ENCODE results near the gene NDUFS6. TPM values are rescaled to one million over a fixed set of nuclear protein-coding genes. Genes with fewer than 3 reads are reported as not detected.

NDUFS6 gene
- total RNA-seq, 1 donor from 2014 or later: 35.1 TPM

- H3K36me3 Mint-ChIP-seq (ENCODE audit: unreplicated experiment): no peaks in the 10 kb centered on the region
- peaks cover 21% of the 10 kb centered on the region for H3K27me3 Mint-ChIP-seq (ENCODE audit: unreplicated experiment)
- no peak overlapping the region for H3K27ac Mint-ChIP-seq (ENCODE audit: unreplicated experiment)
- no peak for TF ChIP-seq CTCF (IDR thresholded peaks at IDR 0.05)
- H3K9me3 Mint-ChIP-seq (ENCODE audit: unreplicated experiment): no peaks in the 10 kb centered on the region
- peaks cover 4% of the 10 kb centered on the region for H3K4me1 Mint-ChIP-seq (ENCODE audit: unreplicated experiment)
- H3K4me3 Mint-ChIP-seq (ENCODE audit: unreplicated experiment): no peak overlapping the region
- no peak for DNase-seq (ENCODE audit: extremely low spot score, unreplicated experiment)
These were observed 31.3 kb upstream of the NDUFS6 start for GRCh38 chr5:1769752-1770442.

GRCh38 chr5:1770443-1770802 lies 30.8 kb upstream of the NDUFS6 start:
- H3K4me3 Mint-ChIP-seq (ENCODE audit: unreplicated experiment): no peak overlapping the region
- no peak for DNase-seq (ENCODE audit: extremely low spot score, unreplicated experiment)
- H3K27me3 Mint-ChIP-seq (ENCODE audit: unreplicated experiment): peaks cover 21% of the 10 kb centered on the region
- no peaks in the 10 kb centered on the region for H3K36me3 Mint-ChIP-seq (ENCODE audit: unreplicated experiment)
- no peak overlapping the region for H3K27ac Mint-ChIP-seq (ENCODE audit: unreplicated experiment)
- no peak for TF ChIP-seq CTCF (IDR thresholded peaks at IDR 0.05)
- peaks cover 4% of the 10 kb centered on the region for H3K4me1 Mint-ChIP-seq (ENCODE audit: unreplicated experiment)
- H3K9me3 Mint-ChIP-seq (ENCODE audit: unreplicated experiment): no peaks in the 10 kb centered on the region

GRCh38 chr5:1771149-1772065 lies 29.8 kb upstream of the NDUFS6 start:
- H3K27me3 Mint-ChIP-seq (ENCODE audit: unreplicated experiment): peaks cover 25% of the 10 kb centered on the region
- DNase-seq (ENCODE audit: extremely low spot score, unreplicated experiment): no peak
- peaks cover 4% of the 10 kb centered on the region for H3K4me1 Mint-ChIP-seq (ENCODE audit: unreplicated experiment)
- H3K9me3 Mint-ChIP-seq (ENCODE audit: unreplicated experiment): no peaks in the 10 kb centered on the region
- no peaks in the 10 kb centered on the region for H3K36me3 Mint-ChIP-seq (ENCODE audit: unreplicated experiment)
- TF ChIP-seq CTCF (IDR thresholded peaks at IDR 0.05): no peak
- no peak overlapping the region for H3K4me3 Mint-ChIP-seq (ENCODE audit: unreplicated experiment)
- no peak overlapping the region for H3K27ac Mint-ChIP-seq (ENCODE audit: unreplicated experiment)

- peak; percentile 27 for TF ChIP-seq CTCF (IDR thresholded peaks at IDR 0.05)
- no peak for DNase-seq (ENCODE audit: extremely low spot score, unreplicated experiment)
- no peaks in the 10 kb centered on the region for H3K9me3 Mint-ChIP-seq (ENCODE audit: unreplicated experiment)
These were observed 28.6 kb upstream of the NDUFS6 start for GRCh38 chr5:1772634-1773033.

GRCh38 chr5:1776831-1777230 lies 24.4 kb upstream of the NDUFS6 start:
- Mint-ChIP-seq H3K27me3 (ENCODE audit: unreplicated experiment) (peaks cover 17% of the 10 kb centered on the region), H3K9me3 (ENCODE audit: unreplicated experiment) (no peaks in the 10 kb centered on the region), H3K36me3 (ENCODE audit: unreplicated experiment) (no peaks in the 10 kb centered on the region), H3K4me3 (ENCODE audit: unreplicated experiment) (no peak overlapping the region), H3K27ac (ENCODE audit: unreplicated experiment) (no peak overlapping the region), H3K4me1 (ENCODE audit: unreplicated experiment) (no peaks in the 10 kb centered on the region)
- DNase-seq (ENCODE audit: extremely low spot score, unreplicated experiment): no peak
- TF ChIP-seq CTCF (IDR thresholded peaks at IDR 0.05): no peak

More at GRCh38 chr5:1772634-1773033, 28.6 kb upstream of the NDUFS6 start:
- H3K4me1 Mint-ChIP-seq (ENCODE audit: unreplicated experiment): peaks cover 4% of the 10 kb centered on the region
- no peaks in the 10 kb centered on the region for H3K36me3 Mint-ChIP-seq (ENCODE audit: unreplicated experiment)
- H3K27ac Mint-ChIP-seq (ENCODE audit: unreplicated experiment): no peak overlapping the region
- no peak overlapping the region for H3K4me3 Mint-ChIP-seq (ENCODE audit: unreplicated experiment)
- H3K27me3 Mint-ChIP-seq (ENCODE audit: unreplicated experiment): peaks cover 25% of the 10 kb centered on the region
